ENCODE data around the gene FAM186B. TPM values are rescaled to one million over a fixed set of nuclear protein-coding genes. Genes with fewer than 3 reads are reported as not detected.

The FAM186B gene
- total RNA-seq, 1 experiment from 2014 or later = 0.30 TPM

GRCh38 chr12:49545815-49546214 lies 59.6 kb downstream of the FAM186B start:
- ChIA-PET POLR2A (no interaction called here), CTCF (interaction anchor here (0.9 to 1.2 kb wide), 3 partner anchors 34 to 188 kb away, joined by 3 to 4 read pairs (median 4); no protein-coding TSS in a partner anchor)
- no TSS peak for BruUV-seq (replicated peaks)
- intact Hi-C loops (cut with micrococcal nuclease) = no loop called here
- Mint-ChIP-seq H3K9me3 (ENCODE audit: unreplicated experiment) (no peaks in the 10 kb centered on the region), H3K4me3 (ENCODE audit: unreplicated experiment) (no peak overlapping the region), H3K36me3 (ENCODE audit: insufficient read depth, unreplicated experiment) (no peaks in the 10 kb centered on the region), H3K4me1 (ENCODE audit: insufficient read depth, unreplicated experiment) (no peaks in the 10 kb centered on the region), H3K27ac (ENCODE audit: low read depth, unreplicated experiment) (no peak overlapping the region), H3K27me3 (ENCODE audit: insufficient read depth, unreplicated experiment) (no peaks in the 10 kb centered on the region)
- no peak for TF ChIP-seq CTCF (IDR thresholded peaks at IDR 0.05; ENCODE audit: unreplicated experiment)
- DNase-seq (ENCODE audit: unreplicated experiment) = no peak

- Mint-ChIP-seq H3K36me3 (ENCODE audit: insufficient read depth, unreplicated experiment) (no peaks in the 10 kb centered on the region), H3K4me1 (ENCODE audit: insufficient read depth, unreplicated experiment) (peaks cover 9% of the 10 kb centered on the region), H3K9me3 (ENCODE audit: unreplicated experiment) (no peaks in the 10 kb centered on the region), H3K27ac (ENCODE audit: low read depth, unreplicated experiment) (no peak overlapping the region), H3K27me3 (ENCODE audit: insufficient read depth, unreplicated experiment) (peaks cover 10% of the 10 kb centered on the region), H3K4me3 (ENCODE audit: unreplicated experiment) (no peak overlapping the region)
- TF ChIP-seq CTCF (IDR thresholded peaks at IDR 0.05; ENCODE audit: unreplicated experiment) = no peak
- no TSS peak for BruUV-seq (replicated peaks)
- intact Hi-C loops (cut with micrococcal nuclease) = no loop called here
- DNase-seq (ENCODE audit: unreplicated experiment) = no peak
- CTCF ChIA-PET = interaction anchor here (1.0 kb wide), 1 partner anchor 185 kb away, joined by 3 read pairs; no protein-coding TSS in a partner anchor
- POLR2A ChIA-PET = interaction anchor here (0.6 to 0.7 kb wide), 3 partner anchors 75 to 251 kb away, joined by 3 read pairs; no protein-coding TSS in a partner anchor
Observed at GRCh38 chr12:49543914-49544815, 61.3 kb downstream of the FAM186B start.

- Mint-ChIP-seq H3K9me3 (ENCODE audit: unreplicated experiment) (no peaks in the 10 kb centered on the region), H3K36me3 (ENCODE audit: insufficient read depth, unreplicated experiment) (no peaks in the 10 kb centered on the region), H3K4me3 (ENCODE audit: unreplicated experiment) (no peak overlapping the region), H3K27ac (ENCODE audit: low read depth, unreplicated experiment) (no peak overlapping the region), H3K27me3 (ENCODE audit: insufficient read depth, unreplicated experiment) (peaks cover 10% of the 10 kb centered on the region), H3K4me1 (ENCODE audit: insufficient read depth, unreplicated experiment) (peaks cover 9% of the 10 kb centered on the region)
- no peak for DNase-seq (ENCODE audit: unreplicated experiment)
- TF ChIP-seq CTCF (IDR thresholded peaks at IDR 0.05; ENCODE audit: unreplicated experiment) = no peak
- BruUV-seq (replicated peaks) = no TSS peak
- intact Hi-C loops (cut with micrococcal nuclease) = no loop called here
- ChIA-PET POLR2A (no interaction called here), CTCF (no interaction called here)
Observed at GRCh38 chr12:49543221-49543913, 62.1 kb downstream of the FAM186B start.

- TF ChIP-seq CTCF (IDR thresholded peaks at IDR 0.05; ENCODE audit: unreplicated experiment) = no peak
- Mint-ChIP-seq H3K4me1 (ENCODE audit: insufficient read depth, unreplicated experiment) (peaks cover 9% of the 10 kb centered on the region), H3K27ac (ENCODE audit: low read depth, unreplicated experiment) (no peak overlapping the region), H3K4me3 (ENCODE audit: unreplicated experiment) (no peak overlapping the region), H3K9me3 (ENCODE audit: unreplicated experiment) (no peaks in the 10 kb centered on the region), H3K36me3 (ENCODE audit: insufficient read depth, unreplicated experiment) (no peaks in the 10 kb centered on the region), H3K27me3 (ENCODE audit: insufficient read depth, unreplicated experiment) (peaks cover 10% of the 10 kb centered on the region)
- ChIA-PET POLR2A (no interaction called here), CTCF (interaction anchor here (0.5 kb wide), 1 partner anchor 44 kb away, joined by 4 read pairs; no protein-coding TSS in a partner anchor)
- intact Hi-C loops (cut with micrococcal nuclease) = no loop called here
- no TSS peak for BruUV-seq (replicated peaks)
- DNase-seq (ENCODE audit: unreplicated experiment) = no peak
Observed at GRCh38 chr12:49542592-49543160, 62.8 kb downstream of the FAM186B start.
